Brain pericyte (primary cell): Measurements from ENCODE around the gene PPFIA4.

ENCODE experiments used
- DNase-seq: peaks from one replicate; pipeline ENCODE4 v3.0.0-alpha.2; 2012; ENCODE audit warnings: low read depth, low spot score

PPFIA4 gene

DNA sequence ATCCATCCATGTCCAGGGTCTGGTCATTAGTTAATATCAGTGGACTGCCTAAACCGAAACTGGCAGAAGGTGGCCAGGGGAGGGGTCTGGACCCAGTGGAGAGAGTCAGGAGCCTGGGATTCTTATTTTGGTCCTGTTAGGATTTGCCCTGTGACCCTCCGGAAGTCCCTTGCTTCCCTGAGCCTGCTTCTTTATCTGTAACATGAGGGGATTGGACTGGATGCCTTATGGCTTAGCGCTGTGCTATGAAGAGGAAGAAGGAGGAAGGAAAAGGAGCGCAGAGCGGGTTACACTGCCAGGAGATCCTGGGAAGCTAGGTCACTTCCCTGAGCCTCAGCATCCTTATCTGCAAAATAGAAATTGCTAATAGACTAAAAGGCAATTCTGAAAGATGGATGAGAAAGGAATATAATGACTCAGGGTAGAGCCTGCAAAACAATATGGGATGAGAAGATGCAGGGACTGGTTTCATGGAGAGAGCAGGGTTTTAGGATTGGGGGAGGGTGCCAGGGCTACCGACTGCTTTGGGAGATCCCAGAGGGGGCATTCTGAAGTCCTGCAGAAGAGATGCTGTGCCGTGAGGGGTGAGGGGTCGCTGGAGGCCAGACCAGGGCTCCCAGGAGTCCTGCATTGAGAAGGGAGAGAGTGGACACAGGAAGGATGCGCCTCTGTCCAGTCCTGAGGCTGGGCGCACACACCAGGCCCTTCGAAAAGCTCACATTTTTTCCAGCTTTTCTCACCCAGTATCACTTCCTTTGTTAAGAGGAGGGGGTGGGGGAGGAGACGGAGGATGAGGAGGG is 100.8 kb downstream of the PPFIA4 start:
- no peak for DNase-seq

DNA sequence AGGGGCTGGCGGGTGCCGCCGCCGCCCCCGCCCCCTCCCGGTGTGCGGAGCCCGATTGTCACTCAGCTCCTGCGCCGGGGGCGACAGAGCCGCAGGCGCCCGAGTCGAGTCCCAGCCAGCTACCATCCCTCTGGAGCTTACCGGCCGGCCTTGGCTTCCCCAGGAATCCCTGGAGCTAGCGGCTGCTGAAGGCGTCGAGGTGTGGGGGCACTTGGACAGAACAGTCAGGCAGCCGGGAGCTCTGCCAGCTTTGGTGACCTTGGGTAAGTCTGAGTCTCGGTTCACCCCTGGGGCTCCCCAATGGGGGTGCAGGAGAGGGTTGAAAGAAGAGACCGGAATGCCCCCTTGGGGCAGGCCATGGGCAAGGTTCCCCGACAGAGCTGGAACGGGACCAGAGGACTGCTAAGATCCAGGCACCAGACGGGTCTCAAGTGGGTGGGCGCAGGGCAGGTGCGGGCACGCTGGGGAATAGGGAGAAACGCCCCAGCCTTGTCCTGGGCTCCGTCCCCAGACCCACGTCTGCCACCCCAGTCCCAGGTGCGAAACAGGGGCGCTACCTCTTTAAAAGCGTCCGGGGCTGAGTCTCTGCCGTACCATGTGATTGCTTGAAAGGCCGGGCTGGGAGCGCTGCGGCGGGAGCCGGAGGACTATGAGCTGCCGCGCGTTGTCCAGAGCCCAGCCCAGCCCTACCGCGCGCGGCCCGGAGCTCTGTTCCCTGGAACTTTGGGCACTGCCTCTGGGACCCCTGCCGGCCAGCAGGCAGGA is 101.6 kb downstream of the PPFIA4 start, which contains the start of gene ADORA1:
ADORA1 (plus strand) TSS at position 61 of the 765 bp plus-strand sequence. CDS start 1,116 bp downstream, outside the sequence.
- DNase-seq: no peak

- no peak for DNase-seq
Observed at GRCh38 chr1:203128431-203128715, 102.1 kb downstream of the PPFIA4 start.
